Measurements from ENCODE around the gene TPGS1. TPM values are rescaled to one million over a fixed set of nuclear protein-coding genes. Genes with fewer than 3 reads are reported as not detected.

The TPGS1 gene
- total and polyA plus RNA-seq, 4 donors: 9.9 to 31.3 (median 27.1) TPM

DNA sequence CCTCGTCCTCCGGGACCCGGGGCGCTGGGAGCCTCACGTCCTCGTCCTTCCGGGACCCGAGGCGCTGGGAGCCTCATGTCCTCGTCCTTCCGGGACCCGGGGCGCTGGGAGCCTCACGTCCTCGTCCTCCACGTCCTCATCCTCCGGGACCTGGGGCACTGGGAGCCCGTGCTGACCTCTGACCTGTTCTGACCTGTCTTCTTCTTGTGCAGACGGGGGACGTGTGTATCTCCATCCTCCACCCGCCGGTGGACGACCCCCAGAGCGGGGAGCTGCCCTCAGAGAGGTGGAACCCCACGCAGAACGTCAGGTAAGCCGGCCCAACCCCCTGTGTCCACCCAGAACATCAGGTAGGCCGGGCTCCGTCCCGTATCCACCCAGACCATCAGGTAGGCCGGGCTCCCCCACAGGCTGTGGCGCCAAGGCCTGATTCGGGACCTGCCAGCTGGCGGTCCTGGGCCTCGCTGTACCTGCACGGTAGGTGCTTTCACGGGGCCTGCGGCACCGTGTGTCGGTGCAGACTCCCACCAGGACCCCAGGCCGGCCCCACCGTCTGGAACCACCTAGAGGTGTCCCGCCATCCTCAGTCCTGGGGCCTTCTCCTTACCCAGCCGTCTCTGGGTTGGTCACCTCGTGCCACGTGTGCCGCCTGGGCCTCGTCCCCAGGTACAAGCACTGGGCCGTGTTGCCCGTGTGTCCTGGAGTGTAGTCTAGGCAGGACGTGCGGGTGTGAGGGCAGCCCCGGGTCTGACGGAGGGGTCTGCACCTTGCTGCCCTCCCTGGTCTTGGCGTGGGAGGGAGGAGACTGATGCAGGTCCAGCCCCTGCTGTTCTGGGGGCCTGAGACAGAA is 29.0 kb downstream of the TPGS1 start:
- H3K4me1 ChIP-seq (ENCODE audit: control insufficient read depth, insufficient read depth, low read length): peaks cover 29% of the 10 kb centered on the region
- peaks cover 77% of the 10 kb centered on the region for H3K36me3 ChIP-seq (ENCODE audit: control insufficient read depth, insufficient read depth, low read length)

DNA sequence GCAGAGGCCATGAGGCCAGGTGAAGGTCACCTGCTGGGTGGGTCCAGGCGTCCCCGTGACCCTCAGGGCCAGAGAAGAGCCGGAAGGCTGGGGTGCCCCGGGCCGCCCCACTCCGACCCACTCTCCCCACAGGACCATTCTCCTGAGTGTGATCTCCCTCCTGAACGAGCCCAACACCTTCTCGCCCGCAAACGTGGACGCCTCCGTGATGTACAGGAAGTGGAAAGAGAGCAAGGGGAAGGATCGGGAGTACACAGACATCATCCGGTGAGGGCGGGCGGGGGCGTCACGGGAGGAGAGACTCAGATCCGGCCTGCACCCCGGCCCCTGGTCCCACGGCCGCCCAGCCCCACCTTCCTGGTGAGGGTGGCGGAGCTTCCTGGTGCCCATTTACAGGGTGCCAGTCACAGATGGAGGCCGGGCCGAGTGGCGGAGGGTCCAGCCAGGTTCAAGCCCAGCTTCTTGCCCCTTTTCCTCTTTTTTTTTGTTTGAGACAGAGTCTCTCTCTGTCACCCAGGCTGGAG is 29.6 kb downstream of the TPGS1 start:
- no peaks in the 10 kb centered on the region for H3K27me3 ChIP-seq (ENCODE audit: control insufficient read depth, insufficient read depth, low read length)
- no peak overlapping the region for H3K4me3 ChIP-seq (ENCODE audit: low read depth, low read length)
- DNase-seq (ENCODE audit: low read depth in 4 of 6, low spot score in 6 of 6): no peak
- no peak overlapping the region for H3K27ac ChIP-seq (ENCODE audit: low read depth, low read length)
- no peaks in the 10 kb centered on the region for H3K9me3 ChIP-seq (ENCODE audit: control insufficient read depth, insufficient read depth, low read length)
- WGBS (ENCODE audit: insufficient coverage): 96% methylated on average over 20 of the region's 26 CpGs
- H3K36me3 ChIP-seq (ENCODE audit: control insufficient read depth, insufficient read depth, low read length): peaks cover 84% of the 10 kb centered on the region
- H3K4me1 ChIP-seq (ENCODE audit: control insufficient read depth, insufficient read depth, low read length): peaks cover 29% of the 10 kb centered on the region

More for the DNA sequence above, 29.0 kb downstream of the TPGS1 start:
- no peaks in the 10 kb centered on the region for H3K9me3 ChIP-seq (ENCODE audit: control insufficient read depth, insufficient read depth, low read length)
- no peak overlapping the region for H3K27ac ChIP-seq (ENCODE audit: low read depth, low read length)
- no peaks in the 10 kb centered on the region for H3K27me3 ChIP-seq (ENCODE audit: control insufficient read depth, insufficient read depth, low read length)
- no peak for DNase-seq (ENCODE audit: low read depth in 4 of 6, low spot score in 6 of 6)
- WGBS (ENCODE audit: insufficient coverage): 92% methylated on average over 55 of the region's 55 CpGs
- no peak overlapping the region for H3K4me3 ChIP-seq (ENCODE audit: low read depth, low read length)

DNA sequence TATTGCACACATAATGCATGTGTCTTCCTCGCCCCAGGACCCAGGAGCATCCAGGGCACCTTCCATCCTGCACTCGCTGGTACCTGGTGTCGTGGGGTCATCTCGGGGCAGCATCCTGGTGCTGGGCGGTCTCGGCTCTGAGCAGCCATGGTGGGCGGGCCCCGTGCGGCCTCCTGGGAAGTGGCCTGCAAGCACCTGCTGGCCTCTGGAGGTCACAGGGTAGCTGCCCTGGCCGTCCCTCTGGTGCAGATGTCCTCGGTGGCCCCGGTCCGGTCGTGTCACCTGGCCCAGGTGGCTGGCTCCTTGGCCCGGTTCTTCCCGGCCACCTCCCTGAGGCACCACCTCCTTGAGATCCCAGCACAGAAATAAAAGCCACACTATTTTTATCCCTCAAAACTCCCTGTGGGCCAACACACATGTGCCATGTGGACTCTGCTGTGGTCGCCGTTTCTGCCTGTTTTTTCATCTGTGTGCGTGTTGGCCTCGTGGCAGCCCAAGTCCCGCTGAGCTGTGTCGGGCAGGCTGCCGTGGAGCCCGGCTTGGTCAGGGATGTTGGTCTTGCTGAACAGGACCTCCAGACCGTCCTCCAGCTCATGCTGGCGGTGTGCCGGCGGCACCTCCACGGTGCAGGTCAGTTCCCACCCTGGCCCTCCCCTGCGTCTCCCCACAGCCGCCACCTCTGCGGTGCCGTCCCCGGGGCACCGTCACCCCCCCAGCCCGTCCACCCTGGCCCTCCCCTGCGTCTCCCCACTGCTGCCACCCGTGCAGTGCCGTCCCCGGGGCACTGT is 31.5 kb downstream of the TPGS1 start:
- peaks cover 93% of the 10 kb centered on the region for H3K36me3 ChIP-seq (ENCODE audit: control insufficient read depth, insufficient read depth, low read length)
- no peak for DNase-seq (ENCODE audit: low read depth in 4 of 6, low spot score in 6 of 6)
- no peaks in the 10 kb centered on the region for H3K9me3 ChIP-seq (ENCODE audit: control insufficient read depth, insufficient read depth, low read length)
- H3K27ac ChIP-seq (ENCODE audit: low read depth, low read length): no peak overlapping the region
- 83% methylated on average over 36 of the region's 40 CpGs for WGBS (ENCODE audit: insufficient coverage)
- H3K4me3 ChIP-seq (ENCODE audit: low read depth, low read length): no peak overlapping the region
- H3K4me1 ChIP-seq (ENCODE audit: control insufficient read depth, insufficient read depth, low read length): peaks cover 16% of the 10 kb centered on the region
- no peaks in the 10 kb centered on the region for H3K27me3 ChIP-seq (ENCODE audit: control insufficient read depth, insufficient read depth, low read length)

GRCh38 chr19:539429-540030 is 32.2 kb downstream of the TPGS1 start:
- H3K36me3 ChIP-seq (ENCODE audit: control insufficient read depth, insufficient read depth, low read length): peaks cover 91% of the 10 kb centered on the region
- DNase-seq (ENCODE audit: low read depth in 4 of 6, low spot score in 6 of 6): no peak
- H3K4me1 ChIP-seq (ENCODE audit: control insufficient read depth, insufficient read depth, low read length): peaks cover 10% of the 10 kb centered on the region
- H3K4me3 ChIP-seq (ENCODE audit: low read depth, low read length): no peak overlapping the region
- no peaks in the 10 kb centered on the region for H3K9me3 ChIP-seq (ENCODE audit: control insufficient read depth, insufficient read depth, low read length)
- H3K27ac ChIP-seq (ENCODE audit: low read depth, low read length): no peak overlapping the region
- no peaks in the 10 kb centered on the region for H3K27me3 ChIP-seq (ENCODE audit: control insufficient read depth, insufficient read depth, low read length)
- WGBS (ENCODE audit: insufficient coverage): 90% methylated on average over 27 of the region's 30 CpGs

GRCh38 chr19:540867-541637 is 33.8 kb downstream of the TPGS1 start:
- H3K4me3 ChIP-seq (ENCODE audit: low read depth, low read length): no peak overlapping the region
- no peaks in the 10 kb centered on the region for H3K4me1 ChIP-seq (ENCODE audit: control insufficient read depth, insufficient read depth, low read length)
- H3K27me3 ChIP-seq (ENCODE audit: control insufficient read depth, insufficient read depth, low read length): no peaks in the 10 kb centered on the region
- H3K27ac ChIP-seq (ENCODE audit: low read depth, low read length): no peak overlapping the region
- DNase-seq (ENCODE audit: low read depth in 4 of 6, low spot score in 6 of 6): no peak
- WGBS (ENCODE audit: insufficient coverage): 91% methylated on average over 46 of the region's 51 CpGs
- H3K9me3 ChIP-seq (ENCODE audit: control insufficient read depth, insufficient read depth, low read length): no peaks in the 10 kb centered on the region
- peaks cover 77% of the 10 kb centered on the region for H3K36me3 ChIP-seq (ENCODE audit: control insufficient read depth, insufficient read depth, low read length)

DNA sequence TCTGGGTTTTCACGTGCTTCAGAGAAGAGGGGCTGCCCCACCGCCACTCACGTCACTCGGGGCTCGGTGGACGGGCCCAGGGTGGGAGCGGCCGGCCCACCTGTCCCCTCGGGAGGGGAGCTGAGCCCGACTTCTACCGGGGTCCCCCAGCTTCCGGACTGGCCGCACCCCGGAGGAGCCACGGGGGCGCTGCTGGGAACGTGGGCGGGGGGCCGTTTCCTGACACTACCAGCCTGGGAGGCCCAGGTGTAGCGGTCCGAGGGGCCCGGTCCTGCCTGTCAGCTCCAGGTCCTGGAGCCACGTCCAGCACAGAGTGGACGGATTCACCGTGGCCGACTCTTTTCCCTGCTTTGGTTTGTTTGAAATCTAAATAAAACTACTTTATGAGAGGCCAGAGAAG is 34.4 kb downstream of the TPGS1 start:
- H3K4me3 ChIP-seq (ENCODE audit: low read depth, low read length): no peak overlapping the region
- no peaks in the 10 kb centered on the region for H3K9me3 ChIP-seq (ENCODE audit: control insufficient read depth, insufficient read depth, low read length)
- H3K36me3 ChIP-seq (ENCODE audit: control insufficient read depth, insufficient read depth, low read length): peaks cover 70% of the 10 kb centered on the region
- H3K27ac ChIP-seq (ENCODE audit: low read depth, low read length): no peak overlapping the region
- no peaks in the 10 kb centered on the region for H3K27me3 ChIP-seq (ENCODE audit: control insufficient read depth, insufficient read depth, low read length)
- no peak for DNase-seq (ENCODE audit: low read depth in 4 of 6, low spot score in 6 of 6)
- no peaks in the 10 kb centered on the region for H3K4me1 ChIP-seq (ENCODE audit: control insufficient read depth, insufficient read depth, low read length)
- WGBS (ENCODE audit: insufficient coverage): 93% methylated on average over 22 of the region's 26 CpGs

GRCh38 chr19:542173-542866 is 35.0 kb downstream of the TPGS1 start:
- H3K4me1 ChIP-seq (ENCODE audit: control insufficient read depth, insufficient read depth, low read length): no peaks in the 10 kb centered on the region
- H3K27ac ChIP-seq (ENCODE audit: low read depth, low read length): no peak overlapping the region
- peaks cover 64% of the 10 kb centered on the region for H3K36me3 ChIP-seq (ENCODE audit: control insufficient read depth, insufficient read depth, low read length)
- no peak overlapping the region for H3K4me3 ChIP-seq (ENCODE audit: low read depth, low read length)
- H3K27me3 ChIP-seq (ENCODE audit: control insufficient read depth, insufficient read depth, low read length): no peaks in the 10 kb centered on the region
- WGBS (ENCODE audit: insufficient coverage): 89% methylated on average over 34 of the region's 34 CpGs
- no peaks in the 10 kb centered on the region for H3K9me3 ChIP-seq (ENCODE audit: control insufficient read depth, insufficient read depth, low read length)
- DNase-seq (ENCODE audit: low read depth in 4 of 6, low spot score in 6 of 6): no peak

GRCh38 chr19:543910-544608 is 36.8 kb downstream of the TPGS1 start, which contains the start of gene GZMM:
TSS of gene GZMM (plus strand) at chr19:544053. CDS start at chr19:544072, 19 bp downstream.
- no peaks in the 10 kb centered on the region for H3K4me1 ChIP-seq (ENCODE audit: control insufficient read depth, insufficient read depth, low read length)
- H3K9me3 ChIP-seq (ENCODE audit: control insufficient read depth, insufficient read depth, low read length): no peaks in the 10 kb centered on the region
- DNase-seq (ENCODE audit: low read depth in 4 of 6, low spot score in 6 of 6): no peak
- H3K36me3 ChIP-seq (ENCODE audit: control insufficient read depth, insufficient read depth, low read length): peaks cover 48% of the 10 kb centered on the region
- H3K27me3 ChIP-seq (ENCODE audit: control insufficient read depth, insufficient read depth, low read length): no peaks in the 10 kb centered on the region
- no peak within 1 kb of the TSS for H3K27ac ChIP-seq (ENCODE audit: low read depth, low read length)
- 65% methylated on average over 22 of the region's 31 CpGs for WGBS (ENCODE audit: insufficient coverage)
- H3K4me3 ChIP-seq (ENCODE audit: low read depth, low read length): no peak within 1 kb of the TSS

Data from spinal cord (tissue), 10 donors.